ENCODE measurements around the gene GNAL.

DNA sequence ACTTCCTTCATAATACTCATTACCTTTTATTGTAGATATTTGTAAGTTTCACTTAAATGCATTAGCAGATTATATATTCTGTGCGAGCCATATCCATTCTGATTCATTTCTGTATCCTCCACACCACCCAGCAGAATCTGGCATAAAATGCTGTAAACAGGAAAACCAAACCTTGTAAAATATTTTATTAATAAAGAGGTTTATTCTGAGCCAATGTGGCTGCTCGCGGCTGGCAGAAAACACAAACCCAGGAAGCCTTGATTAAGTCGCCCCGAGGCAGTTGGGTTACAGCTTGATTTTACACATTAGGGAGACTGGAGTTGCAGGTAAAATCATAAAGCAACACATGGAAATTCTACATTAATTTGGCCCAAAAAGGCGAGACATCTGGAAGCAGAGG is 40.5 kb downstream of the GNAL start:
- TF ChIP-seq, protein P1, sequence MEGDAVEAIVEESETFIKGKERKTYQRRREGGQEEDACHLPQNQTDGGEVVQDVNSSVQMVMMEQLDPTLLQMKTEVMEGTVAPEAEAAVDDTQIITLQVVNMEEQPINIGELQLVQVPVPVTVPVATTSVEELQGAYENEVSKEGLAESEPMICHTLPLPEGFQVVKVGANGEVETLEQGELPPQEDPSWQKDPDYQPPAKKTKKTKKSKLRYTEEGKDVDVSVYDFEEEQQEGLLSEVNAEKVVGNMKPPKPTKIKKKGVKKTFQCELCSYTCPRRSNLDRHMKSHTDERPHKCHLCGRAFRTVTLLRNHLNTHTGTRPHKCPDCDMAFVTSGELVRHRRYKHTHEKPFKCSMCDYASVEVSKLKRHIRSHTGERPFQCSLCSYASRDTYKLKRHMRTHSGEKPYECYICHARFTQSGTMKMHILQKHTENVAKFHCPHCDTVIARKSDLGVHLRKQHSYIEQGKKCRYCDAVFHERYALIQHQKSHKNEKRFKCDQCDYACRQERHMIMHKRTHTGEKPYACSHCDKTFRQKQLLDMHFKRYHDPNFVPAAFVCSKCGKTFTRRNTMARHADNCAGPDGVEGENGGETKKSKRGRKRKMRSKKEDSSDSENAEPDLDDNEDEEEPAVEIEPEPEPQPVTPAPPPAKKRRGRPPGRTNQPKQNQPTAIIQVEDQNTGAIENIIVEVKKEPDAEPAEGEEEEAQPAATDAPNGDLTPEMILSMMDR (IDR thresholded peaks at IDR 0.05; ENCODE audit: low read depth, low read length, poor library complexity, severe bottlenecking): no peak
- no peak for TF ChIP-seq EZH2phosphoT487 (IDR thresholded peaks at IDR 0.05; ENCODE audit: borderline replicate concordance, low read length)

Measured in DOHH2 (cell line).